CD4-positive, CD25-positive, alpha-beta regulatory T cell (primary cell): Measurements from ENCODE around the gene DLK1. TPM values are rescaled to one million over a fixed set of nuclear protein-coding genes. Genes with fewer than 3 reads are reported as not detected.

Experiments used
- ATAC-seq, 2 donors: fragments of 150-1000 bp; cut with Tn5 transposase; one replicate each; pipeline ENCODE4 v1.10.0; 2021; ENCODE audit warnings: low read depth in 2 of 2, moderate number of reproducible peaks in 2 of 2, moderate library complexity in 1 of 2
- DNase-seq, 3 donors: peaks; one replicate each; pipeline versions ENCODE4 v3.0.0 to v3.0.0-alpha.2; 2012 to 2022; ENCODE audit warnings: mixed read lengths in 1 of 3
- H3K27ac ChIP-seq: one replicate; pipeline ENCODE4 v1.7.0; 2013; ENCODE audit warnings: mild to moderate bottlenecking, low read length; ENCODE audit not compliant: insufficient read depth, poor library complexity, severe bottlenecking
- H3K27me3 ChIP-seq: one replicate; pipeline ENCODE4 v1.7.0; 2013; ENCODE audit warnings: low read length; ENCODE audit not compliant: control insufficient read depth, insufficient read depth
- H3K36me3 ChIP-seq: one replicate; pipeline ENCODE4 v1.7.0; 2013; ENCODE audit warnings: mild to moderate bottlenecking, low read length, moderate library complexity; ENCODE audit not compliant: control insufficient read depth, insufficient read depth
- H3K4me1 ChIP-seq: 2 replicates; pipeline ENCODE4 v1.7.0; 2013; ENCODE audit warnings: mild to moderate bottlenecking, low read length; ENCODE audit not compliant: insufficient read depth, control insufficient read depth, poor library complexity, severe bottlenecking
- H3K4me3 ChIP-seq: one replicate; pipeline ENCODE4 v1.7.0; 2013; ENCODE audit warnings: low read depth, mild to moderate bottlenecking, low read length, moderate library complexity
- H3K9me3 ChIP-seq, 2 experiments: 1 replicate in 1 of 2; 2 replicates in 1 of 2; pipeline ENCODE4 v1.7.0; 2013; ENCODE audit warnings: low read length in 2 of 2, mild to moderate bottlenecking in 1 of 2, moderate library complexity in 1 of 2; ENCODE audit not compliant: control insufficient read depth in 2 of 2
- H3K27ac Mint-ChIP-seq, 3 donors: one replicate each; pipeline ENCODE4 v1.8.0; 2020 to 2022; ENCODE audit warnings: mild to moderate bottlenecking in 3 of 3, mixed read lengths in 3 of 3, moderate library complexity in 2 of 3
- H3K27me3 Mint-ChIP-seq: one replicate; pipeline ENCODE4 v1.8.0; 2022; ENCODE audit warnings: mild to moderate bottlenecking, mixed read lengths
- H3K36me3 Mint-ChIP-seq: one replicate; pipeline ENCODE4 v1.8.0; 2020; ENCODE audit warnings: mixed read lengths
- H3K4me1 Mint-ChIP-seq, 4 donors: one replicate each; pipeline ENCODE4 v1.8.0; 2020 to 2022; ENCODE audit warnings: mixed read lengths in 4 of 4, mild to moderate bottlenecking in 1 of 4
- H3K4me3 Mint-ChIP-seq, 4 donors: one replicate each; pipeline ENCODE4 v1.8.0; 2020 to 2022; ENCODE audit warnings: mild to moderate bottlenecking in 4 of 4, mixed read lengths in 4 of 4, moderate library complexity in 3 of 4
- H3K9me3 Mint-ChIP-seq, 7 donors: one replicate each; pipeline ENCODE4 v1.8.0; 2020 to 2022; ENCODE audit warnings: mixed read lengths in 7 of 7, mild to moderate bottlenecking in 3 of 7, moderate library complexity in 2 of 7
- polyA plus RNA-seq, 4 donors: library from polyadenylated mRNA; unstranded; fragments of 300-500 nt; fragmentation: Illumina TruSeq; gene quantifications; one replicate each; pipeline ENCODE4 v1.2.3, GENCODE V29; 2021
- total RNA-seq: library from RNA; stranded (reverse); gene quantifications from one replicate; pipeline ENCODE4 v1.2.3, GENCODE V29; 2022

The DLK1 gene
- total and polyA plus RNA-seq, 5 donors from 2014 or later = not detected

DNA sequence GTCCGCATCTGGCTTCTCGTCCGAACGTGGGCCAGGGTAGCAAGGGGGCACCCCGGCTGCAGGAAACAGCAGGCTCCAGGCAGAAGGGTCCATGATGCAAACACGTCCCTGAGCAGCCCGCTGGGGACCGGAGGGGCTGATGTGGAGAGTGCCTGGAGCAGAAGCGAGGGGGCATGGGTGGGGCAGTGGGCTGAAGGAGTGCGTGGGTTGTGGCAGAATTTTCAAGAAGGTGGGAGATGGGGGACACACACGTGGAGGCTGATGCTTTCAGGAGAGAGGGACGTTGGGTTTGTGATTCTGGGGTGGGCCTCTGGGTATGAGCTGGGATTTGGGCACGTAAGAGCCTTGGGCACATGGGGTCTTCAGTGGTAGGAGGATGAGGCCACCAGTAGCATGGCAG, 45.6 kb upstream of the DLK1 start:
- Histone ChIP-seq H3K36me3 (no peaks in the 10 kb centered on the region), H3K4me1 (no peaks in the 10 kb centered on the region), H3K4me3 (no peak overlapping the region), H3K27ac (no peak overlapping the region), H3K9me3 (no peaks in the 10 kb centered on the region), H3K27me3 (no peaks in the 10 kb centered on the region)
- no peak overlapping the region for H3K4me3 Mint-ChIP-seq
- no peaks in the 10 kb centered on the region for H3K9me3 Mint-ChIP-seq
- H3K36me3 Mint-ChIP-seq = no peaks in the 10 kb centered on the region
- no peak for ATAC-seq
- H3K27ac Mint-ChIP-seq = peak overlapping the region in 1 of 3 donors; percentile 53
- peaks cover 0 to 2% (median 0%) of the 10 kb centered on the region in 4 donors for H3K4me1 Mint-ChIP-seq
- DNase-seq = no peak
- no peaks in the 10 kb centered on the region for H3K27me3 Mint-ChIP-seq

DNA sequence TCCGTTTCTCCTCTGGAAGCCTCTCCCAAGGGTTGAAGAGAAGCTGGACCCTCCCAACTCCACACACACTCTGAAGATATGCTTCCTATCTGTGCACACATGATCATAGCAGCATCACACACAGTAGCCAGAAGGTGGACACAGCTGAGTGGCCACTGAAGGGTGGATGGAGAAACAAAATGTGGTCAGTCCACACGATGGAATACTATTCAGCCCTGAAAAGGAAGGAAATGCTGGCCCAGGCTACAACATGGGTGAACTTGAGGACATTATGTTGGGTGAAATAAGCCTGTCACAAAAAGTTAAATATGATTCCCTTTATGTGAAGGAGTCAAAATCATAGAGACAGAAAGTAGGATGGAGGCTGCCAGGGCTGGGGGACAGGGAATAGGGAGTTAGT, 43.9 kb upstream of the DLK1 start:
- H3K27ac Mint-ChIP-seq = no peak overlapping the region
- peaks cover 0 to 2% (median 0%) of the 10 kb centered on the region in 4 donors for H3K4me1 Mint-ChIP-seq
- Histone ChIP-seq H3K9me3 (no peaks in the 10 kb centered on the region), H3K4me3 (no peak overlapping the region), H3K27ac (no peak overlapping the region), H3K4me1 (no peaks in the 10 kb centered on the region), H3K27me3 (no peaks in the 10 kb centered on the region), H3K36me3 (no peaks in the 10 kb centered on the region)
- no peak for ATAC-seq
- H3K36me3 Mint-ChIP-seq = no peaks in the 10 kb centered on the region
- no peak overlapping the region for H3K4me3 Mint-ChIP-seq
- no peak for DNase-seq
- H3K27me3 Mint-ChIP-seq = no peaks in the 10 kb centered on the region
- no peaks in the 10 kb centered on the region for H3K9me3 Mint-ChIP-seq

DNA sequence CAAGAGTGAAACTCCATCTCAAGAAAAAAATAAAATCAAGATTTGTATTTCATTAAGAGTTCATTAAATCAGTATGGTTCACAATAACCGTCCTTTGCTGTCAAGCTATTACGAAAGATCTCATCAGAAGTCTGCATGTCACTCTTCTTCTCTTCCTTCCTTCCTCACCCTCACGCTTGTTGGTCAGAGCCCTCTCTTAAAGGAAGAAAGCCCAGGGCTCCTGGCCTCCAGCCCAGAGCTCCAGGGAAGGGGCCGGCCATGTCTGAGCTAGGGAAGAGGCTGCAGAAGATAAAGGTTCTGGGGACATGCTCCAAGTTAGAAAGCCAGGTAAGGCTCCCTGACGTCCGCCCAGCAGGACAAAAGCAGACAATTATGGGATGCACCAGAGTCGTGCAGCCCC, 43.1 kb upstream of the DLK1 start:
- no peak overlapping the region for H3K27ac Mint-ChIP-seq
- no peaks in the 10 kb centered on the region for H3K9me3 Mint-ChIP-seq
- no peaks in the 10 kb centered on the region for H3K4me1 ChIP-seq
- H3K36me3 Mint-ChIP-seq = no peaks in the 10 kb centered on the region
- no peak overlapping the region for H3K4me3 Mint-ChIP-seq
- DNase-seq (no peak), ATAC-seq (no peak)
- no peaks in the 10 kb centered on the region for H3K27me3 Mint-ChIP-seq
- no peaks in the 10 kb centered on the region for H3K27me3 ChIP-seq
- H3K9me3 ChIP-seq = no peaks in the 10 kb centered on the region
- H3K36me3 ChIP-seq = no peaks in the 10 kb centered on the region
- H3K4me3 ChIP-seq = no peak overlapping the region
- peaks cover 0 to 2% (median 0%) of the 10 kb centered on the region in 4 donors for H3K4me1 Mint-ChIP-seq
- H3K27ac ChIP-seq = no peak overlapping the region

DNA sequence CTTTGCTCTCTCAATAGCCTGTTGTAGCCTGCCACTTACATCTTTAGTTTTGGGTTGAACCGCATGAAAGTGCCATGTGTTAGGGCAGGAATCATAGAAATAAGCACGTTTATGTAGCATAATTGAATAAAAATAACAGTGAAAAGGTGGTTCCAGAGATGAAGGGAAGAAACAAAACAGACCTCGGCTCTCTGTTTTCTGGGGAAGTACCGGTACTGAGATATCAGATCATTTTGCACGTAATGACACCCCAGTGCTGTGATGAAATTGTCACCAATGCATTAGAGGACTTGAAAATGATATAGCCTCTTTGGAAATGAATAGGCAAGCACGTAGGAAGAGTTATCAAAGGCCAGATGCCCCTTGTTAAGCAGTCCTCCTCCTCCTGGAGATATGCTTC, 42.5 kb upstream of the DLK1 start:
- H3K27ac ChIP-seq = no peak overlapping the region
- H3K9me3 Mint-ChIP-seq = no peaks in the 10 kb centered on the region
- H3K27me3 ChIP-seq = no peaks in the 10 kb centered on the region
- H3K27ac Mint-ChIP-seq = peak overlapping the region in 2 of 3 donors; percentile 33 to 44
- H3K4me1 ChIP-seq = no peaks in the 10 kb centered on the region
- H3K27me3 Mint-ChIP-seq = no peaks in the 10 kb centered on the region
- no peaks in the 10 kb centered on the region for H3K9me3 ChIP-seq
- H3K4me1 Mint-ChIP-seq = peaks cover 0 to 2% (median 0%) of the 10 kb centered on the region in 4 donors
- no peak overlapping the region for H3K4me3 Mint-ChIP-seq
- H3K36me3 ChIP-seq = no peaks in the 10 kb centered on the region
- no peaks in the 10 kb centered on the region for H3K36me3 Mint-ChIP-seq
- ATAC-seq (no peak), DNase-seq (no peak)
- H3K4me3 ChIP-seq = no peak overlapping the region

DNA sequence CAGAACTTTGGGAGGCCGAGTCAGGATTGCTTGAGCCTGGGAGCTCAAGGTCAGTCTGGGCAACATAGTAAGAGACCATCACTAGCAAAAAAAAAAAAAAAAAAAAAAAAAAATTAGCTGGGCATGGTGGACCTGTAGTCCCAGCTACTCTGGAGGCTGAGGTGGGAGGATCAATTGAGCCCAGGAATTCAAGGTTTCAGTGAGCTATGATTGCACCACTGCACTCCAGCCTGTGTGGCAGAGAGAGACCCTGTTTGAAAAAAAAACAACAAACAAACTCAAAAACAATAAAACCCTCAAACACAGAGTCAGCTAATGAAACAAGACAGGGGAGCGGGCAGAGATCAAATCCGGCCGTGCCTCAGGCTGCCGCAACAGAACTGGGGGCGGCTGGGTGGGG, 41.7 kb upstream of the DLK1 start:
- no peak overlapping the region for H3K27ac Mint-ChIP-seq
- no peak for ATAC-seq

DNA sequence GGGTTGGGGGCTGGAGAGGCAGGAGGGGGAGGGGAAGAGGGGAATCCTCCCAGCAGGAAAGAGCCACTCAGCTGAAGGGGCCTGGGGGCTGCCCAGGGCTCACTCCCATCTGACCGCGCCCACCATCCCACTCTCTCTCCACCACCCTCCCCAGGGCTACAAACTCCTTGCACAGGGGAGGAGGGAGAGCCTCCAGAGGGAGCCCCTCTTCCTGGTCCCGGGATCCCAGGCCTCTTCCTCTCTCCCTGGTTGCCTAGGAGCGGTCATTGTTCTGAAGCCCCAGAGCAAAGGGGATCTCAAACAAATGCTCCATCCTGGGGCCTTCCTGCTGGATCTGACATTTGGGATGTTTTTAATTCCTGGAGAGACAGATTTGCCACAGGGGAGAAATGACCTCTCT, 39.8 kb upstream of the DLK1 start:
- H3K27me3 Mint-ChIP-seq = no peaks in the 10 kb centered on the region

More for the DNA sequence above, 41.7 kb upstream of the DLK1 start:
- Mint-ChIP-seq H3K4me3 (no peak overlapping the region), H3K4me1 (no peaks in the 10 kb centered on the region), H3K9me3 (no peaks in the 10 kb centered on the region), H3K36me3 (no peaks in the 10 kb centered on the region), H3K27me3 (no peaks in the 10 kb centered on the region)
- Histone ChIP-seq H3K4me3 (no peak overlapping the region), H3K36me3 (no peaks in the 10 kb centered on the region), H3K27ac (no peak overlapping the region), H3K27me3 (no peaks in the 10 kb centered on the region), H3K9me3 (no peaks in the 10 kb centered on the region), H3K4me1 (no peaks in the 10 kb centered on the region)
- no peak for DNase-seq

DNA sequence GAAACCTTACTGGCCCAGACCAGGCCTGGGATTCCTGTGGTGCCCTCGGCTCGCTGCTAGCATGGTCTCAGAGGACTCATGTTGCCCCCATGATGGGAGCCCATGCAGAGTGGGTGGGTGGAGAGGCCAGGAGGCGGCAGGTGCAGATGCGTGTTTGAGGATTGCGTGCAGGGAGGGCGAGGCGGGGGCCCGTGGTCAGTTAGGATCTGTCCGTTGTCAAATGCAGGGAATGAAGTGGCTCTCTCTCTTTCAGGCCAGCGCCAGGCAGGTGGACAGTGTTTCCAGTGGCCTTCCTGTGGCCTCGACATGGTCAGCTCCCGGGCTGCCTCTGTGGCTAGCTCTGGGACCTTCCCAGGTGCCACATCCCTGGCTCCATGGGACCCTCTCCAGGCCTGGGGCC, 39.3 kb upstream of the DLK1 start:
- H3K9me3 ChIP-seq = no peaks in the 10 kb centered on the region
- H3K36me3 ChIP-seq = no peaks in the 10 kb centered on the region
- H3K4me1 ChIP-seq = no peaks in the 10 kb centered on the region
- Mint-ChIP-seq H3K27me3 (no peaks in the 10 kb centered on the region), H3K36me3 (no peaks in the 10 kb centered on the region), H3K4me1 (no peaks in the 10 kb centered on the region), H3K9me3 (no peaks in the 10 kb centered on the region), H3K27ac (no peak overlapping the region), H3K4me3 (no peak overlapping the region)
- no peak overlapping the region for H3K4me3 ChIP-seq
- no peak for ATAC-seq
- H3K27ac ChIP-seq = no peak overlapping the region
- DNase-seq = no peak
- no peaks in the 10 kb centered on the region for H3K27me3 ChIP-seq

More for the DNA sequence above, 39.8 kb upstream of the DLK1 start:
- Histone ChIP-seq H3K36me3 (no peaks in the 10 kb centered on the region), H3K4me3 (no peak overlapping the region), H3K4me1 (no peaks in the 10 kb centered on the region), H3K27ac (no peak overlapping the region), H3K9me3 (no peaks in the 10 kb centered on the region), H3K27me3 (no peaks in the 10 kb centered on the region)
- H3K4me1 Mint-ChIP-seq = no peaks in the 10 kb centered on the region
- no peaks in the 10 kb centered on the region for H3K9me3 Mint-ChIP-seq
- DNase-seq = no peak
- H3K36me3 Mint-ChIP-seq = no peaks in the 10 kb centered on the region
- H3K4me3 Mint-ChIP-seq = no peak overlapping the region
- ATAC-seq = no peak
- no peak overlapping the region for H3K27ac Mint-ChIP-seq

DNA sequence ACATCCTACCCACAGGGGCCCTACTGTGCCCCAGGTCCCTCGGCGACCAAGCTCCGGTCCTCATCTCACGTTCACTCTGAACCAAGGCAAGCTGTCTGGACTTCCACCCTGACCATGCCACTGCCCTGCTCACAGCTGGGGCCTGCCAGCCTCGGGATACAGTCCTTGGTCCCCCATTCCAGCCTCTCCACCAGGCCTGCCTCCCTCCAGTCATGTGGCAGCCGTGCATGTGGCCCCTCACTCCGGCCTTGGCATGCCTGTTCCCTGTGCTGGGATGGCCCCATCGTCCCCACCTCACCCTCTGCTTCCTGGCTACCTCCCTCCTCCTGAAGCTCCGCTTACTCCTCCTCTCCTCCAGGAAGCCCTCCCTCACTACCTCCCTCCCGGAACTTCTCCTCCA, 38.6 kb upstream of the DLK1 start:
- ATAC-seq (no peak), DNase-seq (no peak)
- no peaks in the 10 kb centered on the region for H3K9me3 Mint-ChIP-seq
- no peak overlapping the region for H3K27ac ChIP-seq
- no peaks in the 10 kb centered on the region for H3K9me3 ChIP-seq
- no peaks in the 10 kb centered on the region for H3K4me1 ChIP-seq
- no peaks in the 10 kb centered on the region for H3K36me3 ChIP-seq
- H3K27ac Mint-ChIP-seq = peak overlapping the region in 1 of 3 donors; percentile 59
- no peaks in the 10 kb centered on the region for H3K27me3 ChIP-seq
- no peak overlapping the region for H3K4me3 ChIP-seq
- no peaks in the 10 kb centered on the region for H3K36me3 Mint-ChIP-seq
- H3K4me3 Mint-ChIP-seq = no peak overlapping the region
- H3K4me1 Mint-ChIP-seq = no peaks in the 10 kb centered on the region
- no peaks in the 10 kb centered on the region for H3K27me3 Mint-ChIP-seq
